ENCODE measurements around the gene SLC6A18.
"Not testable (repeated sequence)": the region's sequence is repeated elsewhere in the genome, so short reads cannot be mapped to it uniquely, and the experiment has no call there.

The SLC6A18 gene

GRCh38 chr5:1264211-1264610, 39.0 kb downstream of the SLC6A18 start:
- TF ChIP-seq, protein P1, sequence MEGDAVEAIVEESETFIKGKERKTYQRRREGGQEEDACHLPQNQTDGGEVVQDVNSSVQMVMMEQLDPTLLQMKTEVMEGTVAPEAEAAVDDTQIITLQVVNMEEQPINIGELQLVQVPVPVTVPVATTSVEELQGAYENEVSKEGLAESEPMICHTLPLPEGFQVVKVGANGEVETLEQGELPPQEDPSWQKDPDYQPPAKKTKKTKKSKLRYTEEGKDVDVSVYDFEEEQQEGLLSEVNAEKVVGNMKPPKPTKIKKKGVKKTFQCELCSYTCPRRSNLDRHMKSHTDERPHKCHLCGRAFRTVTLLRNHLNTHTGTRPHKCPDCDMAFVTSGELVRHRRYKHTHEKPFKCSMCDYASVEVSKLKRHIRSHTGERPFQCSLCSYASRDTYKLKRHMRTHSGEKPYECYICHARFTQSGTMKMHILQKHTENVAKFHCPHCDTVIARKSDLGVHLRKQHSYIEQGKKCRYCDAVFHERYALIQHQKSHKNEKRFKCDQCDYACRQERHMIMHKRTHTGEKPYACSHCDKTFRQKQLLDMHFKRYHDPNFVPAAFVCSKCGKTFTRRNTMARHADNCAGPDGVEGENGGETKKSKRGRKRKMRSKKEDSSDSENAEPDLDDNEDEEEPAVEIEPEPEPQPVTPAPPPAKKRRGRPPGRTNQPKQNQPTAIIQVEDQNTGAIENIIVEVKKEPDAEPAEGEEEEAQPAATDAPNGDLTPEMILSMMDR (IDR thresholded peaks at IDR 0.05; ENCODE audit: low read length, missing control alignments) = no peak
- H3K4me3 ChIP-seq (replicated peaks; ENCODE audit: low read depth, low read length) = no peak overlapping the region
- no peak for DNase-seq (ENCODE audit: low read depth)

DNA sequence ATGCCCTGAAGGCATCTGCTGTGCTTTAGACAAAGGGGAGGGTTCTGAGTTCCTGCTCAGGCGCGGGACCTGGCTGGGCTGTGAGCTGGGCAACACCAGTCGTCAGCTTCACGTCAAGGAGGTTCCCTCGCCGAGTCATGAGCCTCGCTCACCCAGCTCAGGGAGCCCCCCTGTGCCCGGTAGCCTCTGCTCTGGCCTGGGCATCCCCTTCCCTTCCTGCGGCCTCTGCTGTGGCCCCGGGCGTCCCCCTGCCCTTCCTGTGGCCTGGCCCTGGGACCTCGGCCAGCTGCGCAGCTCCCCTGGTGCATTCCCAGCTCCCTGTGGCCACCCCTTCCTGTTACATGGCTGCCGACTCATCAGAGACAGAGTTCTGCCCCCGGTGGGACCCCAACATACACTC, 39.8 kb downstream of the SLC6A18 start:
- TF ChIP-seq, protein P1 (IDR thresholded peaks at IDR 0.05; ENCODE audit: low read length, missing control alignments) = no peak
- no peak for DNase-seq (ENCODE audit: low read depth)
- no peak overlapping the region for H3K4me3 ChIP-seq (replicated peaks; ENCODE audit: low read depth, low read length)

GRCh38 chr5:1265461-1266455, 40.6 kb downstream of the SLC6A18 start:
- H3K4me3 ChIP-seq (replicated peaks; ENCODE audit: low read depth, low read length) = no peak overlapping the region
- TF ChIP-seq, protein P1 (IDR thresholded peaks at IDR 0.05; ENCODE audit: low read length, missing control alignments) = no peak
- no peak for DNase-seq (ENCODE audit: low read depth)

DNA sequence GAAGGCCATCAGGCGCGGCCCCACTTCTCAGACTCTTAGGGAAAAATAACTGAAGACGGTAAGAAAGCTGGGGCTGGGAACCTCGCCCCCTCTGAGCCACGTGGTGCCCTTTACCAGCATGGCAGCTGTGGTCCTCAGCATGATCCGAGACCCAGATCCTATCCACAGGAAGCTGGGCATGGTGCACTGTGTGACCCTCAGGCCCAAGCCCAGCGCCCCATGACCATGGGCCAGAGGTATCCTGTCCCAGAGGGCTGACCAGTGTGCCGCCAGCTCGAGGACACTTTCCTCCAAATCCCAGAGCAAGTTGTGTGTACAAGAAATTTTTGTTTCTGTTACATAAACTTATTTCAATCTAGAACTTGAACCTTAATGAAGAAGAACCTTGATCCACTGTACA, 41.6 kb downstream of the SLC6A18 start:
- TF ChIP-seq, protein P1 (IDR thresholded peaks at IDR 0.05; ENCODE audit: low read length, missing control alignments) = no peak
- H3K4me3 ChIP-seq (replicated peaks; ENCODE audit: low read depth, low read length) = no peak overlapping the region
- no peak for DNase-seq (ENCODE audit: low read depth)

- DNase-seq (ENCODE audit: low read depth); H3K4me3 ChIP-seq (replicated peaks; ENCODE audit: low read depth, low read length): not testable (repeated sequence)
Measured at GRCh38 chr5:1267464-1267863, 42.3 kb downstream of the SLC6A18 start.

DNA sequence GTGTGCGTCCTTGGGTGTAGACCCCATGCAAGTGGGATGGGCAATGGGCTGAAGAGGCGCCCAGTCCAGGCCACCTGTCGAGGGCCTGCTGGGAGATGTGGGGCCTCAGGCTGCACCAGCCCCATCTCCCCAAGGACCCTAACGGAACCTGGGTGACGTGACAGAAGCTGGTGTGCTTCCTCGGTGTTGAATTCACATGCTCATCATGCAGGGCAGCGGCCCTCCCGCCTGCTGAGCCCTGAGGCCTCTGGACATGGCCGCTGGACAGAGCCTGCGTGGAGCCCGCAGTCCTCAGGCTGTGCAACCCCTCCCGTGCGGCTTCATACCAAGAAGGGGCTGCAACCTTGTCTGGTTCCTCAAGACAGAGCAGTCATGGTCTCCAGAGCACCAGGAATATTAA, 42.9 kb downstream of the SLC6A18 start:
- H3K4me3 ChIP-seq (replicated peaks; ENCODE audit: low read depth, low read length) = no peak overlapping the region
- TF ChIP-seq, protein P1 (IDR thresholded peaks at IDR 0.05; ENCODE audit: low read length, missing control alignments) = no peak

DNA sequence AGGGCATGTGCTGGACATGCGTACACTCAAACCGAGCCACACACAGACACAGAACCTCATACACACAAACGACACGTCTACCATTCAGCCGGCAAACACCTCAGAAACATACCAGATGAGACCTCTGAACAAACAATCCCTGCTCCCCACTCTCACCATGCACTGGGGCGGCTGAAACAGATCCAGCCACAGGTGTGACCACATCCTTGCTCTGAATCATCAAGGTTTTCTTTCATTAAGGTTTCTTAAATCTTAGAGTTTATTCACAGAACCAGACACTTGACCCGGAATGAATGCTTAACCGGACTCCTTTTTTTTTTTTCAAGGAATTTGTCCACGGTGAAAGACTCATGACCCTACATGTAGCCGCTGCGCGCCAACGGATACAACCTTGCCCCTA, 43.5 kb downstream of the SLC6A18 start:
- no peak overlapping the region for H3K4me3 ChIP-seq (replicated peaks; ENCODE audit: low read depth, low read length)
- no peak for DNase-seq (ENCODE audit: low read depth)
- TF ChIP-seq, protein P1 (IDR thresholded peaks at IDR 0.05; ENCODE audit: low read length, missing control alignments) = no peak

More for the DNA sequence above, 42.9 kb downstream of the SLC6A18 start:
- DNase-seq (ENCODE audit: low read depth) = no peak
